SIG-M5 (cell line): Measurements from ENCODE around the gene HHIP.

Experiments used
- DNase-seq: peaks from one replicate; lab custom pipeline; 2025; lab: John Stamatoyannopoulos, UW

Gene HHIP

DNA sequence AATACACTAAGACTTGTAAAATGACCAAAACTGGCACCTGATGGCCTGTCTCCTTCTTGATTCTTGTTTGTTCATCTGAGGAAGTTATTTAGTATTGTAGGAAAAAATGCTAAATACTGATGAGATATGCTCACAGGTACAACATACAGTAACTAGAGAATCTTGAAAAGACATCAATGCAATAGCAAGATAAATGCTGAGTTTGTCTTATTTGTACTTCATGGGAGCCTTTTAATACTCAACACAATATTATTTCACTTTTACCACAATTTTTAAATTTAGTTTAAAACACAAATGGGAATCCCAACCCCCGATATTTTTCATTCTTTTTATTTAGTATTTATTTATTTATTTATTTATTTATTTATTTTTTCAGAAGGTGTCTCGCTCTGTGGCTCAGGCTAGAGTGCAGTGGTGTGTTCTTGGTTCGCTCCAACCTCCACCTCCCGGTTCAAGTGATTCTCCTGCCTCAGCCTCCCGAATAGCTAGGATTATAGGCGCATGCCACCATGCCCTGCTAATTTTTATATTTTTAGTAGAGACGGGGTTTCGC lies 12.1 kb downstream of the HHIP start:
- no peak for DNase-seq

DNA sequence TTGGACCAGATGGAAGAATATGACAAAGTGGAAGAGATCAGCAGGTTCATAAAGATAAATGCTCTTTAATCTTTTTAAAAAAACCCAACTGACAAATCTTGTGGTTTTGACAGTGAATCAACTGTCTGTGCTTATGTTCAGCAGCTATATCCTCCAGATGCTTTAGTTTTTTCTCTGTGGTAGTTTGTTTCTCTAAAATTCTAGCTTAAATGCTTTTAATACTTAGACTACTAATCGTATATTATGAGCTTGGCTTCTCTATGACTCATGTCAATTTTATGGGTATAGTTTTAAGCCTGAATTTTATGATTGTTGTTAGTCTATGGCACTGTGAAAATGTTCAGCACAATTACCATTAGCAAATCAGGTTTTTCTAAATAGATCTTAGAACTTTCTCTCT lies 12.9 kb downstream of the HHIP start:
- DNase-seq, result no peak

DNA sequence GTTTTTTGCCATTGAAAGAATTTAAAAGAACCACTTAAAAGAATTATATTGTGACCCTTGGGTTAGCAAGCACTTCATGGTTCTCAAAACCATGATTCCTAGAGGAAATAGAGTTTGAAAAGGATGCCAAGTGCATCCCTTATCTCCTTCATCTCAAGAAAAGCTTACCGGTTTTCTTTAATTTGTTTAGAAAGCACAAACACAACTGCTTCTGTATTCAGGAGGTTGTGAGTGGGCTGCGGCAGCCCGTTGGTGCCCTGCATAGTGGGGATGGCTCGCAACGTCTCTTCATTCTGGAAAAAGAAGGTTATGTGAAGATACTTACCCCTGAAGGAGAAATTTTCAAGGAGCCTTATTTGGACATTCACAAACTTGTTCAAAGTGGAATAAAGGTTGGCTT lies 13.5 kb downstream of the HHIP start:
- no peak for DNase-seq

DNA sequence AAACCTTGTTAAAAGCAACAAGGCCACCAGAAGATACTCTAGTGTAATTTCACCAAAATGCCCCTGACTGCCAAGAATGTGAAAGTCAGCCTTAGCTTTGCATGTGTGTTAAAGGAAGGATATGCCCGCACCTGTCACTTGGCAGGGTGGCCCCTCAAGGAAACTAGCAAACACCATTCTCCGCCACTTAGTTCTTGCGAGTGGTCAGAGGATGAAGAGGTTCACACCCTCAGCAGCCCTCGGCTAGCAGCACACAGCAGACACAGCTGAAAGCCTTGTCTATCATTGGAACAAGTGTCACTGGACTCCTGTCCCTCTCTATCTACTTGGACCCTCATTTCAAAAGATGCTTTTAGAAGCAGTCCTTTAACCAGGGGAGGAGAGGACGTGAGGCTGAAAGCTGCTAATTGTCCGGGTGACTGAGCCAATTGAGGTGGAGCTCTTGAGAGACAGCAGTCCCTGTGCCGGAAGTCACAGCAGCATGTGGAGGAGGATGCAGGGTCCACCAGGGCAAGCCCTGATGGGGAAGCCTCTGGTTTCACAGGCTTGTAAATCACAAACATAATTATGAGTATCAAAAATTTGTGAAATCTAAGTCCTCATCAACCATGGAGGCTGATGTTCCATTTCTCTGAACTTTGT lies 18.0 kb downstream of the HHIP start:
- no peak for DNase-seq

- DNase-seq, result no peak
Observed at GRCh38 chr4:144666539-144667175, 20.7 kb downstream of the HHIP start.

DNA sequence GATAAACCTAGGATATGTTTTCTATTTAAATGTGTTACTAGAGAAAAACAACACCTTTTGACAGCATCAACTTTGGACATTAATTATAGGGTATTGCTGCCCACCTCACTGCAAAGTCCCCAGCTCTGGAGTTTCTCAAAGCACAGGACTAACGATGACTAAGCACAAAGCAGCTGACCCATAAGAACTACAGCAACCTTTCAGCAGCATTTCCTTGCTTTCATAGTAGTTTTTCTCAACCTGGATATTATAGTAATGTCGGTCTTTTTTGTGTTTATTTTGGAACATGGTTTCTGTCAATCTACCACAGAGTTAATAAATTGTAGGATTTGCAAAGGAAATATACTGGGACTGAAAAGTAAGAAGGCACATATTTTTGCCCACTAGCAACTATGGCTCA lies 21.5 kb downstream of the HHIP start:
- no peak for DNase-seq

DNA sequence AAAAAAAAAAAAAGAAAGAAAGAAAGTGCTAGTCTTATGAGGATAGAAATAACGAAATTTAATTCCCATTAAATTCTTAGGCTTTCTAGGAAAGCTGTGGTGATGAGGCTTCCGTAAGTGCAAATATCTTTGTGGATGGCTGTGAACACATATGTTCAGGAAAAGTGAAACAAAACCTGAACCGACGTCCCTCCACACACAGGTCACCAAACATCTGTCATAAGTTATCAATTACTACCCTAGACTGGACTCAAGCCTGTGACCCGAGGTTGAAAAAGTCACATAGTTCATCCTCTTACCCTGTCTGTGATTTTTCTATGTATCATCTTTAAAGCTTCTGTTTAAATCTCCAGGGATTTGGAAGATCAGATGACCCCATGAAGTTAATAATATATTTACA lies 24.8 kb downstream of the HHIP start:
- no peak for DNase-seq

GRCh38 chr4:144674711-144675110 lies 28.8 kb downstream of the HHIP start:
- DNase-seq, result no peak

DNA sequence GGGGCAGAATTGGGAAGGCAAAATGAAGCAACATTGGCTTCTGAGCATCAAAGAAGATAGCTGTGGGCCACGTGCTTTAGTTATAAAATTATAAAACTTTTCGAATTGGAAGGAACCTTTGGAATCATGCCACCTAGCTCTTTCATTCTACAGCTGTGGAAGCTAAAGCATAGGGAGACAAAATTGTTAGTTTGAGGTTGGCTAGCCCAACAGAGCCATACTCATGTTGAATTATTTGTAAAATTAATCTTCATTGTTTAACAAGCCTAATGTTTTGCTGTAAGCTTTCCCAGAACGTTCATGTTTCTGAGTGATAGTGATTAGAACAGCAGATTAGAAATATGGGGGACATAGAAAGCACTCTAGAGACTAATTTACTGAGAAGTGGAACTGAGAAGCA lies 35.9 kb downstream of the HHIP start:
- no peak for DNase-seq

DNA sequence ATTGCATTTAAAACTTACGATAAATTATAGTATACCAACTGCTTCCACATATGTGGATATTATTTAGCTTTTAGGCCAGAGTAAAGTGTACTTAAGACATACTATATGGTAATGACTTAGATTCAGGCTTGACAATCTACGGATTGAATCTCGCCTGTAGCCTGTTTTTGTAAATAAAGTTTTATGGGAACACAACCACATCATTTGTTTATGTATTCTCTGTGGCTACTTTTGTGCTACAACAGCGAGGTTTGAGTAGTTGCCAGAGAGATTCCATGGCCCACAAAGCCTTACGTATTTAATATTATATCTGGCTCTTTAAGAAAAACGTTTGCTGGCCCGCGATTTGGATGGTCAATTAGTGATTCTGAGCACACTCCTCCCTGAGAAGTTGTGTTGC lies 37.6 kb downstream of the HHIP start:
- DNase-seq, result no peak

DNA sequence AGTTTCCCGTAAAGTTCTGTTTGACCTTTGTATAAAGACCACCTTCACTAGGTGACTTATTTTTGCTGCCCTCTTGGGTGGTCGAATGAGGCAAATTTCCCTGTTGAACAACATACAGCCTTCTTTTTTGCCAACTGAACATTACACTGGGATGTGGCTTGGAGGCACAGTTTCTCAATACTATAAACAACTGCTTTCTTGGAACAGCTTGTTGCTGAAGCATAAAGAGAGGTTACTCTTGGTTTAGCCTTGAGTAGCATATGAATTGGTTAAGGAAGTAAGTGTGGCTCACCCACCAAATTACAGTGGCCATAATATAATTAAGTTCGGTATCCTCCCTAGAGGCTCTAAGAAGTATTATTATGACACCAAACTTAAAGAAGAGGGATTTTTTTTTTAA lies 40.0 kb downstream of the HHIP start:
- no peak for DNase-seq

GRCh38 chr4:144686921-144687320 lies 41.0 kb downstream of the HHIP start:
- DNase-seq, result no peak

- no peak for DNase-seq
Observed at GRCh38 chr4:144687466-144687865, 41.5 kb downstream of the HHIP start.

DNA sequence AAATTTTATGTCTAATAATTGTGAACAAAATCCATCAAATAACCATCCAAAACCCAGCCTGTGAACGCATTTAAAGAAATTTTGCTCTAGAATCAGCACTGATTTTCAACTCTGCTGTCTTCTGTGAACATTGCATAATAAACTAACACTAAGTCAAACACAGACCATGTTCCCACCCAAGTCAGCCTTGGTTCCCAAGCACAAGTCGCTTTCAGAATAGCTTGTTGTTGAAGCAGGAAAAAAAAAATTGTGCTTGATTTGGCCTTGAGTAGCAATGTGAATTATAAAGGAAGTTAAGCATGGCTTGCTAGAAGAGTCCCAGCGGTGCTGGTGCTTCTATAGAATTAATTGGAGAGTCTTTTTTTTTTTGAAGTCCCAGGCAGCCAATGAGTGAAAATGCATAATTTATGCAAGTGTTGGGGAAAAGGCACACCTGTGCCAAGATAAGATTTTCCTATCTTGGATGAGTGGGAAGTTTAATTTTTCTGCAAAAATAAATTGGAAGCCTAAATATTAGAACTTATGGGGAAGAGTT lies 42.1 kb downstream of the HHIP start:
- DNase-seq, result no peak

DNA sequence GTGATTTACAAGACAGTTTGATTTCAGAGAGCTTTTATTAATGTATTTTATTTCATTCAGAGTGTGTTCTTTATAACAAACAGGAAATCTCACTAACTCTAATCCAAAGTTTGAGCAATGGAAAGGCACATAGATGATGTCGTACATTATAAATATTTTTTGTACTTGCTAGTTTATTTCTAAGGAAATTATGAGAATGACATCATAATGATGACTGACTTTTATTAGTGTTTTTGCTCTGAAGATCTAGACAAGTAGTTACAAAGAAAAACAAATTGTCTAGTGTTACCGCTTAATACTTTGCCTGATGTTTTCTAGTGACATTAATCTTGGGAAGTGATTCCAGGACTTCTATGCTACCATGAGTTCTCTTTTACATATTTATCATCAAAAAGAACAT lies 43.2 kb downstream of the HHIP start:
- no peak for DNase-seq

- no peak for DNase-seq
Observed at GRCh38 chr4:144695721-144696120, 49.8 kb downstream of the HHIP start.

DNA sequence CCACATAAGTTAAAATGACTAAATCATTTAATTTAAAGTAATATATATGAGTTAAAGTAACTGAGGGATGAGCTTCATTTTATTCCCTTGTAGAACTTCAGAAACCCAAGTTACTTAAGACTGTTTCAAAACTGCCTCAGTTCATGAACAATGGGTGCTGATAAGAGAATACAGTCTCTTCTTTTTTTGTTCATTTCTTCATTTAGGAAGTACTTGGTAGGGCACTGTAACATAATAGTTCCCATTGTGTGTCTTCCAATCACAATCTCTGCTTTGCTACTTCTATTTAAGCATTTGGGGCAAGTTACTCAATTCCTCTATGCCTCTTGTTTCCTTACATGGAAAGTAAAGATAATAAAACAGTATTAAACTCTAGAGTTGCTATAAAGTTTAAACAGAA lies 50.4 kb downstream of the HHIP start:
- no peak for DNase-seq

DNA sequence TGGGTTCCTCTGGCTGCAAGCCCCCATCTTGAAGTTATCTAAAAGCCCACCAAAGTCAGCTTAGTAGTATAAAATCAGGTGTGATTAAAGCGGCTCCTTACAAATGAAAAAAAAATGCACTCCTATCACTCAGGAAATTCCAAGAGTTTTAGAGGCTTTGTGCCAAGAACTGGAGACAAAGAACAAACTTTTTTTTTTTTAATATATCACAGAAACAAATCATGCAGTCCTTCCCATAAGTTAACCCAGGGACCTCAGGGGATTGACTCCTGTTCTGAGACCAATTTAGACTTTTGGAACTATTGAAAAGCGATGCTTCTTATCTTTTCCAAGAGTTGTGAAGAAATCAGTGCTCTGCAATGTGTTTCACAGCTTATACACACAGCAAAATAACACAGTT lies 53.6 kb downstream of the HHIP start:
- no peak for DNase-seq

DNA sequence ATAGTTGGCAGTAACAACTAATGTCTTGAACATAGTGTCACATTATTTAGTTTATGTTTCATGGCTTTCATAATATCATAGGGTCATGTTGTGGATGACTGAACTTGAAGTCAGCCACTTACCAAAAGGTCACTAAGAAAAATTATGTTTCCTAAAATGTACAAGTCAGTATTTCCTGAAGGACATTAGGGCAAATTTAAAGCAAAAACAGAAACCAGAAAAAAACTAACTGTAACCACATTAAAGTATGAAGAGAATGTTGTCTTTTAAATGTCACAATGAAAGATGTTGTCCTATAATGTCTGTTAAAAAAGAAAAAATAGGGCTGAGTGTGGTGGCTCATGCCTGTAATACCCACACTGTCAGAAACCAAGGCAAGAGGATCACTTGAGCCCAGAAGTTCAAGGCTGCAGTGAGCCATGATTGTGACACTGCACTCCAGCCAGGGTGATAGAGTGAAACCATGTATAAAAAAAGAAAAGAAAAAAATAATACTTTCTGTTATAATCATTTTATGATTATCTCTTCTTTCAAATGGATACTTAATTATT lies 55.8 kb downstream of the HHIP start:
- DNase-seq, result no peak

DNA sequence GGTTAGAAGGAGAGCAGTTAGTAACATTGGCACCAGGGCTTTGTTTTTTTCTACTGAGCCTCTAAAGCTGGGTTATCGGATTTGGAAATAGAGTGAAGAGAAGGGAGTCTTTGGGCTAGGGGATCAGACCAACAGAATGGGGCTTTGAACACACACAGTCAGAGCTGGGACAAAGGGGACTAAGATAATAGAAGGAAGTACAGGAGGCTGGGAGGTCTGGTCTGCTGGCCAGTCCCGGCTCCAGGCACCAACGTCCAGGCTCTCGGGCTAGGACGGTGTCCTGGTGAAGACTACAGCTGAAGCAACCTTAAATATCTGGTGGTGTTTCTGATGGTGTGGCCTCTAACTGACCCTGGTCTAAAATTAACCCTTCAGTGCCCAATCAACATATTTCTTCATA lies 57.5 kb downstream of the HHIP start:
- DNase-seq, result no peak

GRCh38 chr4:144705601-144706590 lies 59.9 kb downstream of the HHIP start:
- no peak for DNase-seq

DNA sequence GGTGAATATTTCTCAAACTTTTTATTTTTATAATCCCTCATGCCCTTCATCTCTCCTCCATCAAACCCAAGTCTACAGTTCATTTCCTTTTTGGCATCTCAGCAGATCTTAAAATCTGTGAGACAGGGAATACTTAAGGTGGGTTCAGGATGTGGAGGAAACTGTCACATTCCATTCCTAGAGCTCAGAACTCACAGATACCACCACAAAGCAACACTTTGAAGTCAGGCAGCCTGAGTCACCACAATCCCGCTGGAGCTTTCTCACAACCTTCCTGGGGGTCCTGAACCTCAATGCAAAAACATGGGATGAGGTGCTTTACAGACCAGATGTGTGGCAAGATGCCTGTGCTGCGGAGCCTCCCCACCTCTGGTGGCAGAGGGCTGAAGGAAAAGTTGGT lies 63.2 kb downstream of the HHIP start:
- no peak for DNase-seq
